CD14-positive monocyte (primary cell): Measurements from ENCODE around the gene SNHG17. TPM values are rescaled to one million over a fixed set of nuclear protein-coding genes. Genes with fewer than 3 reads are reported as not detected.

ENCODE experiments used
- DNase-seq, 3 donors: peaks; one replicate each; pipeline ENCODE4 v3.0.0-alpha.2; 2011 to 2022
- H2AFZ ChIP-seq: 2 replicates; pipeline ENCODE4 v1.6.0; 2012; ENCODE audit warnings: mild to moderate bottlenecking, low read depth, low read length, inconsistent platforms; ENCODE audit not compliant: insufficient read depth, poor library complexity, severe bottlenecking
- H3K27ac ChIP-seq, 2 donors: 1 replicate in 1 of 2; 2 replicates in 1 of 2; pipeline ENCODE4 v1.5.1; 2012 to 2013; ENCODE audit warnings: low read length in 2 of 2, control low read depth in 1 of 2, inconsistent platforms in 1 of 2, low read depth in 1 of 2, mild to moderate bottlenecking in 1 of 2
- H3K27me3 ChIP-seq, 2 donors: one replicate each; pipeline versions ENCODE4 v1.6.0 to v1.6.1; 2011 to 2013; ENCODE audit warnings: low read length in 2 of 2; ENCODE audit not compliant: control insufficient read depth in 2 of 2, insufficient read depth in 2 of 2
- H3K36me3 ChIP-seq, 2 donors: replicated peaks in 1 of 2; 1 replicate in 1 of 2; 2 replicates in 1 of 2; pipeline versions ENCODE4 v1.5.1 to v1.6.1; 2012 to 2013; ENCODE audit warnings: low read length in 2 of 2, control low read depth in 1 of 2, inconsistent platforms in 1 of 2, mild to moderate bottlenecking in 1 of 2; ENCODE audit not compliant: insufficient read depth in 2 of 2, control insufficient read depth in 1 of 2
- H3K4me1 ChIP-seq, 2 donors: 1 replicate in 1 of 2; 2 replicates in 1 of 2; pipeline versions ENCODE4 v1.5.1 to v1.6.1; 2012 to 2013; ENCODE audit warnings: low read length in 2 of 2, control low read depth in 1 of 2, inconsistent platforms in 1 of 2, mild to moderate bottlenecking in 1 of 2, moderate library complexity in 1 of 2; ENCODE audit not compliant: insufficient read depth in 2 of 2, control insufficient read depth in 1 of 2
- H3K4me2 ChIP-seq: replicated peaks from 2 replicates; pipeline ENCODE3; 2012; ENCODE audit warnings: low read length, moderate library complexity, mild to moderate bottlenecking; ENCODE audit not compliant: poor library complexity, severe bottlenecking; ENCODE audit errors: extremely low read depth
- H3K4me3 ChIP-seq, 3 experiments: fragments of 200-600 bp in 1 of 3; sonication (generic) in 1 of 3; replicated peaks in 1 of 3; 1 replicate in 2 of 3; 2 replicates in 1 of 3; pipeline ENCODE4 v1.5.1; 2011 to 2013; ENCODE audit warnings: low read length in 3 of 3, mild to moderate bottlenecking in 3 of 3, control low read depth in 2 of 3, low read depth in 2 of 3, inconsistent platforms in 1 of 3, moderate library complexity in 1 of 3
- H3K79me2 ChIP-seq: 2 replicates; pipeline ENCODE4 v1.6.0; 2012; ENCODE audit warnings: mild to moderate bottlenecking, control low read depth, inconsistent platforms, low read length, moderate library complexity; ENCODE audit not compliant: insufficient read depth
- H3K9ac ChIP-seq: 2 replicates; pipeline ENCODE4 v1.6.0; 2017; ENCODE audit warnings: low read length, mild to moderate bottlenecking; ENCODE audit not compliant: insufficient read depth, poor library complexity, severe bottlenecking
- H3K9me3 ChIP-seq, 2 donors: replicated peaks in 1 of 2; 1 replicate in 1 of 2; 2 replicates in 1 of 2; pipeline versions ENCODE4 v1.5.1 to v1.6.1; 2012 to 2013; ENCODE audit warnings: low read length in 2 of 2, control low read depth in 1 of 2; ENCODE audit not compliant: control insufficient read depth in 1 of 2, insufficient read depth in 1 of 2
- H4K20me1 ChIP-seq: 2 replicates; pipeline ENCODE4 v1.6.0; 2012; ENCODE audit warnings: mild to moderate bottlenecking, low read length, control low read depth, moderate library complexity; ENCODE audit not compliant: insufficient read depth
- H3K27ac Mint-ChIP-seq, 7 donors: one replicate each; pipeline ENCODE4 v1.8.0; 2020; ENCODE audit warnings: mild to moderate bottlenecking in 7 of 7, mixed read lengths in 7 of 7, moderate library complexity in 6 of 7, inconsistent platforms in 2 of 7
- H3K27me3 Mint-ChIP-seq, 3 donors: one replicate each; pipeline ENCODE4 v1.8.0; 2021 to 2022; ENCODE audit warnings: low read depth in 3 of 3, mild to moderate bottlenecking in 3 of 3, mixed read lengths in 3 of 3, moderate library complexity in 3 of 3, inconsistent platforms in 1 of 3
- H3K36me3 Mint-ChIP-seq, 2 donors: one replicate each; pipeline ENCODE4 v1.8.0; 2020; ENCODE audit warnings: mixed read lengths in 2 of 2, inconsistent platforms in 1 of 2, mild to moderate bottlenecking in 1 of 2
- H3K4me1 Mint-ChIP-seq: one replicate; pipeline ENCODE4 v1.8.0; 2020; ENCODE audit warnings: mild to moderate bottlenecking, mixed read lengths
- H3K4me3 Mint-ChIP-seq, 2 donors: one replicate each; pipeline ENCODE4 v1.8.0; 2020; ENCODE audit warnings: mild to moderate bottlenecking in 2 of 2, mixed read lengths in 2 of 2, moderate library complexity in 1 of 2
- H3K9me3 Mint-ChIP-seq, 7 donors: one replicate each; pipeline ENCODE4 v1.8.0; 2020 to 2022; ENCODE audit warnings: mixed read lengths in 7 of 7, mild to moderate bottlenecking in 6 of 7, moderate library complexity in 6 of 7, inconsistent platforms in 2 of 7
- CTCF ChIP-seq: fragments of 200-600 bp; IDR thresholded peaks from one replicate; pipeline ENCODE4 v1.8.0; 2022; ENCODE audit warnings: antibody characterized with exemption, mild to moderate bottlenecking
- WGBS: methylation state at CpG from one replicate; pipeline ENCODE4 v1.1.5; 2013; ENCODE audit warnings: missing lambda C conversion rate; ENCODE audit not compliant: insufficient coverage; 5-methylcytosine and 5-hydroxymethylcytosine counted together
- intact Hi-C, 2 donors: fragments of 100-400 bp; cut with micrococcal nuclease; formaldehyde crosslinking; loops; one replicate each; pipeline versions ENCODE4 v1.15.0 to v1.15.1; 2023
- polyA plus RNA-seq, 3 donors: library from polyadenylated mRNA; depleted of rRNA in 1 of 3; unstranded in 2 of 3; stranded (reverse) in 1 of 3; fragments of 300-500 nt in 2 of 3; fragments of >200 nt in 1 of 3; fragmentation: Illumina TruSeq in 2 of 3; gene quantifications; 1 replicate in 2 of 3; 2 replicates in 1 of 3; pipeline ENCODE4 v1.2.3, GENCODE V29; 2012 to 2021

Gene SNHG17
- polyA plus RNA-seq, 3 donors: 10.1 to 32.4 (median 29.2) TPM

- intact Hi-C loops: loop anchor here (1.0 to 5.0 kb wide), 2 partner anchors 11 to 414 kb away; partner anchors contain the start of genes SNHG17 (in 2 of the 2), RPRD1B (in 1 of the 2) and TTI1 (in 1 of the 2)
- no peaks in the 10 kb centered on the region for H3K9me3 ChIP-seq
- Mint-ChIP-seq H3K9me3 (no peaks in the 10 kb centered on the region), H3K4me1 (peaks cover 22% of the 10 kb centered on the region), H3K36me3 (peaks cover 23 to 27% of the 10 kb centered on the region in 2 donors), H3K27me3 (peaks cover 5 to 11% (median 9%) of the 10 kb centered on the region in 3 donors), H3K27ac (peak overlapping the region in 3 of 7 donors; percentile 57 to 69 (median 64)), H3K4me3 (peak overlapping the region; percentile 79 to 84)
- peak overlapping the region in 1 of 2 donors; percentile 88 for H3K27ac ChIP-seq
- 83% methylated on average over 1 of the region's 6 CpGs for WGBS
- H3K27me3 ChIP-seq: peaks cover 0 to 4% of the 10 kb centered on the region in 2 donors
- H3K79me2 ChIP-seq: no peaks in the 10 kb centered on the region
- H3K36me3 ChIP-seq: peaks cover 16 to 25% of the 10 kb centered on the region in 2 donors
- no peaks in the 10 kb centered on the region for H4K20me1 ChIP-seq
- peak overlapping the region; percentile 90 for H3K4me2 ChIP-seq
- peak overlapping the region in 2 of 3 experiments; percentile 86 to 99 for H3K4me3 ChIP-seq
- no peak for DNase-seq
- H3K4me1 ChIP-seq: peaks cover 24 to 26% of the 10 kb centered on the region in 2 donors
- H3K9ac ChIP-seq: no peak overlapping the region
- TF ChIP-seq CTCF: no peak
- peak overlapping the region; percentile 95 for H2AFZ ChIP-seq
Observed at GRCh38 chr20:38445901-38446425, 10.8 kb upstream of the SNHG17 start.

- Histone ChIP-seq H3K4me1 (peaks cover 24 to 26% of the 10 kb centered on the region in 2 donors), H3K27me3 (peaks cover 0 to 4% of the 10 kb centered on the region in 2 donors), H3K36me3 (peaks cover 11 to 19% of the 10 kb centered on the region in 2 donors), H3K27ac (no peak overlapping the region), H2AFZ (peak overlapping the region; percentile 95), H3K79me2 (no peaks in the 10 kb centered on the region), H3K9ac (no peak overlapping the region), H3K4me2 (no peak overlapping the region), H3K4me3 (no peak overlapping the region), H4K20me1 (no peaks in the 10 kb centered on the region), H3K9me3 (no peaks in the 10 kb centered on the region)
- Mint-ChIP-seq H3K27me3 (peaks cover 7 to 13% (median 12%) of the 10 kb centered on the region in 3 donors), H3K4me3 (no peak overlapping the region), H3K4me1 (peaks cover 22% of the 10 kb centered on the region), H3K9me3 (no peaks in the 10 kb centered on the region), H3K27ac (peak overlapping the region in 2 of 7 donors; percentile 49 to 52), H3K36me3 (peaks cover 18 to 21% of the 10 kb centered on the region in 2 donors)
- 83% methylated on average over 2 of the region's 3 CpGs for WGBS
- DNase-seq: peak in 1 of 3 donors; percentile 59
- intact Hi-C loops: loop anchor here in 1 of 2 donors (5.0 kb wide), 1 partner anchor 413 kb away; the partner anchor contains the start of genes RPRD1B and TTI1
- TF ChIP-seq CTCF: no peak
Observed at GRCh38 chr20:38445381-38445796, 10.3 kb upstream of the SNHG17 start.
